ENCODE results near the gene CROCC2.

Gene CROCC2

DNA sequence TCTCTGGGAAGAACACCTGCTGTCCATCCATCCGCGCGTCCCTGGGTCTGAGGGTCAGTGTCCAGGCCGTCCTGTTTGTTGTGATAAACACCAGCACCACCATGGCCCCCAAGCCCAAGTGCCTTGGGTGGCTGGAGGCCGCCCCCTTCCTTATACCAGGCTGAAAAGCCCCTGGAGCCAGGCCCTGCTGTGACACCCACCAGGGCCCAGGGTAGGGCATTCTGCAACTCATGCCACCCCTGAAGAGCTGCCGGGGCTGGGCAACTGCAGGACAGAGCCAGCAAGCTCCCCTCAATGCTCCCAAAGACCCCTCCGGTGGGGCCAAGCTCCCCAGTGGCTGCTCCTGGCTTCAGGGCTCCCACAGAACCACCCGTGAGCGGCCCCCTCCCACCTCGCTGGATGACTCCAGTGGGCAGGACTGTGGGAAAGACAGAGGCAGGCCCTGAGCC, 60.3 kb downstream of the CROCC2 start:
- no peak for TF ChIP-seq CTCF (IDR thresholded peaks at IDR 0.05)
- Histone ChIP-seq H3K27ac (no peak overlapping the region), H3K36me3 (ENCODE audit: control insufficient read depth, insufficient read depth, low read length) (no peaks in the 10 kb centered on the region), H3K4me3 (ENCODE audit: low read depth, low read length) (peak overlapping the region; percentile 34), H3K9me3 (ENCODE audit: control insufficient read depth, low read length) (no peaks in the 10 kb centered on the region), H3K27me3 (ENCODE audit: control insufficient read depth, insufficient read depth, low read length) (no peaks in the 10 kb centered on the region), H3K9ac (no peak overlapping the region), H3K79me2 (no peaks in the 10 kb centered on the region), H3K4me2 (ENCODE audit: low read length) (peak overlapping the region; percentile 53), H2AFZ (no peak overlapping the region), H3K4me1 (peaks cover 16% of the 10 kb centered on the region)

GRCh38 chr2:240966906-240967680, 61.0 kb downstream of the CROCC2 start:
- no peak for TF ChIP-seq CTCF (IDR thresholded peaks at IDR 0.05)
- Histone ChIP-seq H2AFZ (no peak overlapping the region), H3K27me3 (ENCODE audit: control insufficient read depth, insufficient read depth, low read length) (no peaks in the 10 kb centered on the region), H3K4me1 (peaks cover 10% of the 10 kb centered on the region), H3K79me2 (no peaks in the 10 kb centered on the region), H3K9ac (no peak overlapping the region), H3K27ac (no peak overlapping the region), H3K36me3 (ENCODE audit: control insufficient read depth, insufficient read depth, low read length) (no peaks in the 10 kb centered on the region), H3K4me3 (ENCODE audit: low read depth, low read length) (peak overlapping the region; percentile 34), H3K4me2 (ENCODE audit: low read length) (peak overlapping the region; percentile 53), H3K9me3 (ENCODE audit: control insufficient read depth, low read length) (no peaks in the 10 kb centered on the region)

GRCh38 chr2:240967681-240968621, 61.8 kb downstream of the CROCC2 start:
- H3K4me3 ChIP-seq (ENCODE audit: low read depth, low read length) = no peak overlapping the region
- no peak overlapping the region for H3K9ac ChIP-seq
- H3K4me2 ChIP-seq (ENCODE audit: low read length) = no peak overlapping the region
- no peaks in the 10 kb centered on the region for H3K36me3 ChIP-seq (ENCODE audit: control insufficient read depth, insufficient read depth, low read length)
- peaks cover 2% of the 10 kb centered on the region for H3K4me1 ChIP-seq
- no peaks in the 10 kb centered on the region for H3K27me3 ChIP-seq (ENCODE audit: control insufficient read depth, insufficient read depth, low read length)
- no peak for TF ChIP-seq CTCF (IDR thresholded peaks at IDR 0.05)
- no peak overlapping the region for H2AFZ ChIP-seq
- H3K79me2 ChIP-seq = no peaks in the 10 kb centered on the region
- H3K27ac ChIP-seq = no peak overlapping the region
- no peaks in the 10 kb centered on the region for H3K9me3 ChIP-seq (ENCODE audit: control insufficient read depth, low read length)

DNA sequence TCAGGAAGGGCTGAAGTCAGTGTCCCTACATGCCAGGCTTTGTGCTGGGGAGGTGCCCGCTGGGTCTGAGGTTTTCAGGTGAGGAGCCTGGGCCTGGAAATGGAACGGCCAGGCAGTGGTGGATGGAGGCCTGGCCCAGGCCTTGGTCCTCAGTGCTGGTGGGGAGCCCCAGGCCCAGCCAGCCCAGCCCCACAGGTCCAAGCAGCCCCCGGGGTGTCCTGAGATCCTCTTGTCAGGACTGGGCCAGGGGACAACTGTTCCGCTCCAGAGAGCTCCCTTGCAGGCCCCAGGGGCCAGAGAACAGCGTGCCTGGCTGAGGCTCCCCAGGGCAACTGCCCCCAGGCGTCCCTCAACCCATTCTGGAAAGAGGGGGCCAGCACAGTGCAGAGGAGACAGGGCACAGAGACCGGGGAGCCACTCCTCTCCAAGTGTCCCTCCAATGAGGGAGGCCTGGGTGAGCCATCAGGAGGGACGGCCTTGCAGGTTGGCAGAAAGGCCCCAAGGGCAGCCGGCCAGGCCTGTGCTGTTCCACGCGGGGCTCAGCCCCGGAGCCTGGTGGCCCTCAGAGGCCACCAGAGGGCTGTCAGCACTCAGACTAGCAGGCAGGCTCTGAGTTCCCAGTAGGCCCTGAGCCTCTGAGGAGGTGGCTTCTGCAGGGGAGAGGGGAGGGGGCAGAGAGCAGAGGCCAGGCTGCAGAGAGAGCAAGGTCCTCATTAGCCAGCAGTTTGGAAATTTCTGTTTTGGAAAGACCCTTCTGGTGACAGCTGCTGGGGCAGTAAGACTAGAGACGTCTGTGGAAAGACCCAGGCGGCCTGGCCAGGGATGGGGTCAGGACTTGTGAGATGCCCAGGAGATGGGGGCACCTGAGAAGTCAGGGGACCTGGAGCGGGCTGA, 62.8 kb downstream of the CROCC2 start:
- Histone ChIP-seq H3K4me2 (ENCODE audit: low read length) (no peak overlapping the region), H3K36me3 (ENCODE audit: control insufficient read depth, insufficient read depth, low read length) (no peaks in the 10 kb centered on the region), H3K27me3 (ENCODE audit: control insufficient read depth, insufficient read depth, low read length) (no peaks in the 10 kb centered on the region), H2AFZ (peak overlapping the region; percentile 57), H3K4me3 (ENCODE audit: low read depth, low read length) (no peak overlapping the region), H3K27ac (no peak overlapping the region), H3K9me3 (ENCODE audit: control insufficient read depth, low read length) (no peaks in the 10 kb centered on the region), H3K9ac (no peak overlapping the region), H3K4me1 (no peaks in the 10 kb centered on the region), H3K79me2 (no peaks in the 10 kb centered on the region)
- no peak for TF ChIP-seq CTCF (IDR thresholded peaks at IDR 0.05)

All from parathyroid adenoma (tissue), 2 donors.